ENCODE measurements around the gene COMP.
"Not testable (repeated sequence)": the region's sequence is repeated elsewhere in the genome, so short reads cannot be mapped to it uniquely, and the experiment has no call there.

GRCh38 chr19:18816645-18817044 lies 25.5 kb upstream of the COMP start:
- TF ChIP-seq, protein P1, sequence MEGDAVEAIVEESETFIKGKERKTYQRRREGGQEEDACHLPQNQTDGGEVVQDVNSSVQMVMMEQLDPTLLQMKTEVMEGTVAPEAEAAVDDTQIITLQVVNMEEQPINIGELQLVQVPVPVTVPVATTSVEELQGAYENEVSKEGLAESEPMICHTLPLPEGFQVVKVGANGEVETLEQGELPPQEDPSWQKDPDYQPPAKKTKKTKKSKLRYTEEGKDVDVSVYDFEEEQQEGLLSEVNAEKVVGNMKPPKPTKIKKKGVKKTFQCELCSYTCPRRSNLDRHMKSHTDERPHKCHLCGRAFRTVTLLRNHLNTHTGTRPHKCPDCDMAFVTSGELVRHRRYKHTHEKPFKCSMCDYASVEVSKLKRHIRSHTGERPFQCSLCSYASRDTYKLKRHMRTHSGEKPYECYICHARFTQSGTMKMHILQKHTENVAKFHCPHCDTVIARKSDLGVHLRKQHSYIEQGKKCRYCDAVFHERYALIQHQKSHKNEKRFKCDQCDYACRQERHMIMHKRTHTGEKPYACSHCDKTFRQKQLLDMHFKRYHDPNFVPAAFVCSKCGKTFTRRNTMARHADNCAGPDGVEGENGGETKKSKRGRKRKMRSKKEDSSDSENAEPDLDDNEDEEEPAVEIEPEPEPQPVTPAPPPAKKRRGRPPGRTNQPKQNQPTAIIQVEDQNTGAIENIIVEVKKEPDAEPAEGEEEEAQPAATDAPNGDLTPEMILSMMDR (conservative IDR thresholded peaks at IDR 0.05; ENCODE audit: low read depth, low read length), result not testable (repeated sequence)
- not testable (repeated sequence) for TF ChIP-seq EZH2 (IDR thresholded peaks at IDR 0.05; ENCODE audit: low read length, unreplicated experiment); EZH2phosphoT487 (IDR thresholded peaks at IDR 0.05; ENCODE audit: borderline replicate concordance, low read length)
